ENCODE data around the gene AQP2.
A peak's percentile ranks its signal among the peaks of the same experiment; 100 is the strongest.

The AQP2 gene

DNA sequence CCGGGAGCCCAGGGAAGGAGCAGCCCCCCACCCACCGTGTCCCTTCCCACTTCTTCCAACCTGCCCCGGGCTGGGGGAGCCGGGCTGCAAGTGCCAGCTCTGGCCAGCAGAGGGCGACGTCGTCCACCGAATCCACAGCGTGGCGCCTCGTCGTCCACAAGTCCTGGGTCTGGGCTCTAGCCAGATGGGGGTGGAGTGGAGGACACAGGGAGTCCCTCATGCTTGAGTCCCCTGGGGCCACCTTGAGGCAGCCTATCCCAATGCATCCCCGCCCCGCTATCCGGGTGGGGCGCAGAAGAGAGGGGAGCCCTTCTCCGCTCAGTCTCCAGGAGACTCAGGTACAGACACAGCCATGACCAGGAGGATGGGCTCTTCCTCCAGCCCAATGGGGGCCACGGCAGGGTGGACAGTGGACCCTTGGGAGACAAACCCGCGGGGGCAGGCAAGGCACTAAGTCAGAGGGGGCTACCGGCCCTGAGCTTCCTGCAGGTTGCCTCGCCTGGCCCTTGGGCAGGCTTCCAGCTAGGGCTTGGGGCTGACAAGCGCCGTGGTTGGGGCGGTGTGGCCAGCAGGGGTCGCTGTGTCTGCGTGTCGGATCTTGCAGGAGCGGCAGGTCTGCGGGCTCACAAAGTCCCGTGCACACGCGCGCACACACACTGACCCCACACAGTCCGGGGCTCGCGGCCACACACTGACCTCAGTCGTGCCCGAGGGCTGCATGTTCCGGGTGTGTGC, 16.7 kb downstream of the AQP2 start (continued):
- TF ChIP-seq, protein P1, sequence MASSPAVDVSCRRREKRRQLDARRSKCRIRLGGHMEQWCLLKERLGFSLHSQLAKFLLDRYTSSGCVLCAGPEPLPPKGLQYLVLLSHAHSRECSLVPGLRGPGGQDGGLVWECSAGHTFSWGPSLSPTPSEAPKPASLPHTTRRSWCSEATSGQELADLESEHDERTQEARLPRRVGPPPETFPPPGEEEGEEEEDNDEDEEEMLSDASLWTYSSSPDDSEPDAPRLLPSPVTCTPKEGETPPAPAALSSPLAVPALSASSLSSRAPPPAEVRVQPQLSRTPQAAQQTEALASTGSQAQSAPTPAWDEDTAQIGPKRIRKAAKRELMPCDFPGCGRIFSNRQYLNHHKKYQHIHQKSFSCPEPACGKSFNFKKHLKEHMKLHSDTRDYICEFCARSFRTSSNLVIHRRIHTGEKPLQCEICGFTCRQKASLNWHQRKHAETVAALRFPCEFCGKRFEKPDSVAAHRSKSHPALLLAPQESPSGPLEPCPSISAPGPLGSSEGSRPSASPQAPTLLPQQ (tag by site-specific recombination; IDR thresholded peaks at IDR 0.05): peak; percentile 57
- TF ChIP-seq ZNF391 (tag by site-specific recombination; IDR thresholded peaks at IDR 0.05; ENCODE audit: borderline replicate concordance, low read depth) (peak; percentile 64; the same call in 1 of the 2 replicates), KLF7 (tag by site-specific recombination; IDR thresholded peaks at IDR 0.05; ENCODE audit: borderline replicate concordance) (peak; percentile 49; the same call in 1 of the 2 replicates), BCL11A (tag by site-specific recombination; IDR thresholded peaks at IDR 0.05; ENCODE audit: low read depth) (peak; percentile 68; the same call in 1 of the 2 replicates), ZNF394 (tag by site-specific recombination; IDR thresholded peaks at IDR 0.05; ENCODE audit: borderline replicate concordance) (peak; percentile 63; the same call in 1 of the 2 replicates), CTCF (tag by site-specific recombination; IDR thresholded peaks at IDR 0.05) (peak; percentile 97), SCRT2 (tag by site-specific recombination; IDR thresholded peaks at IDR 0.05) (peak; percentile 92), ZNF776 (tag by site-specific recombination; IDR thresholded peaks at IDR 0.05; ENCODE audit: borderline replicate concordance) (no peak), ZNF792 (tag by site-specific recombination; IDR thresholded peaks at IDR 0.05) (no peak), FEZF1 (tag by site-specific recombination; IDR thresholded peaks at IDR 0.05) (no peak), ZNF324 (tag by site-specific recombination; IDR thresholded peaks at IDR 0.05) (peak; percentile 64; the same call in 1 of the 2 replicates), ZNF555 (tag by site-specific recombination; conservative IDR thresholded peaks at IDR 0.05) (no peak), YY1 (tag by site-specific recombination; IDR thresholded peaks at IDR 0.05) (no peak), PRDM1 (tag by site-specific recombination; IDR thresholded peaks at IDR 0.05) (no peak), ZNF366 (tag by site-specific recombination; conservative IDR thresholded peaks at IDR 0.05) (peak; percentile 77), SP2 (tag by site-specific recombination; IDR thresholded peaks at IDR 0.05) (peak; percentile 47), SP7 (tag by site-specific recombination; IDR thresholded peaks at IDR 0.05) (peak; percentile 76), ZBTB10 (tag by site-specific recombination; IDR thresholded peaks at IDR 0.05) (peak; percentile 92), TRIM28 (IDR thresholded peaks at IDR 0.05; ENCODE audit: borderline replicate concordance, low read length) (peak; percentile 43; the same call in 1 of the 2 replicates), ZBTB26 (tag by site-specific recombination; optimal IDR thresholded peaks at IDR 0.05) (peak; percentile 91), ZNF350 (tag by site-specific recombination; IDR thresholded peaks at IDR 0.05) (no peak)
- TF ChIP-seq, protein P2, sequence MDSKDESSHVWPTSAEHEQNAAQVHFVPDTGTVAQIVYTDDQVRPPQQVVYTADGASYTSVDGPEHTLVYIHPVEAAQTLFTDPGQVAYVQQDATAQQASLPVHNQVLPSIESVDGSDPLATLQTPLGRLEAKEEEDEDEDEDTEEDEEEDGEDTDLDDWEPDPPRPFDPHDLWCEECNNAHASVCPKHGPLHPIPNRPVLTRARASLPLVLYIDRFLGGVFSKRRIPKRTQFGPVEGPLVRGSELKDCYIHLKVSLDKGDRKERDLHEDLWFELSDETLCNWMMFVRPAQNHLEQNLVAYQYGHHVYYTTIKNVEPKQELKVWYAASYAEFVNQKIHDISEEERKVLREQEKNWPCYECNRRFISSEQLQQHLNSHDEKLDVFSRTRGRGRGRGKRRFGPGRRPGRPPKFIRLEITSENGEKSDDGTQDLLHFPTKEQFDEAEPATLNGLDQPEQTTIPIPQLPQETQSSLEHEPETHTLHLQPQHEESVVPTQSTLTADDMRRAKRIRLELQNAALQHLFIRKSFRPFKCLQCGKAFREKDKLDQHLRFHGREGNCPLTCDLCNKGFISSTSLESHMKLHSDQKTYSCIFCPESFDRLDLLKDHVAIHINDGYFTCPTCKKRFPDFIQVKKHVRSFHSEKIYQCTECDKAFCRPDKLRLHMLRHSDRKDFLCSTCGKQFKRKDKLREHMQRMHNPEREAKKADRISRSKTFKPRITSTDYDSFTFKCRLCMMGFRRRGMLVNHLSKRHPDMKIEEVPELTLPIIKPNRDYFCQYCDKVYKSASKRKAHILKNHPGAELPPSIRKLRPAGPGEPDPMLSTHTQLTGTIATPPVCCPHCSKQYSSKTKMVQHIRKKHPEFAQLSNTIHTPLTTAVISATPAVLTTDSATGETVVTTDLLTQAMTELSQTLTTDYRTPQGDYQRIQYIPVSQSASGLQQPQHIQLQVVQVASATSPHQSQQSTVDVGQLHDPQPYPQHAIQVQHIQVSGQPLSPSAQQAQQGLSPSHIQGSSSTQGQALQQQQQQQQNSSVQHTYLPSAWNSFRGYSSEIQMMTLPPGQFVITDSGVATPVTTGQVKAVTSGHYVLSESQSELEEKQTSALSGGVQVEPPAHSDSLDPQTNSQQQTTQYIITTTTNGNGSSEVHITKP (tag by site-specific recombination; IDR thresholded peaks at IDR 0.05): peak; percentile 87
- TF ChIP-seq, protein P3, sequence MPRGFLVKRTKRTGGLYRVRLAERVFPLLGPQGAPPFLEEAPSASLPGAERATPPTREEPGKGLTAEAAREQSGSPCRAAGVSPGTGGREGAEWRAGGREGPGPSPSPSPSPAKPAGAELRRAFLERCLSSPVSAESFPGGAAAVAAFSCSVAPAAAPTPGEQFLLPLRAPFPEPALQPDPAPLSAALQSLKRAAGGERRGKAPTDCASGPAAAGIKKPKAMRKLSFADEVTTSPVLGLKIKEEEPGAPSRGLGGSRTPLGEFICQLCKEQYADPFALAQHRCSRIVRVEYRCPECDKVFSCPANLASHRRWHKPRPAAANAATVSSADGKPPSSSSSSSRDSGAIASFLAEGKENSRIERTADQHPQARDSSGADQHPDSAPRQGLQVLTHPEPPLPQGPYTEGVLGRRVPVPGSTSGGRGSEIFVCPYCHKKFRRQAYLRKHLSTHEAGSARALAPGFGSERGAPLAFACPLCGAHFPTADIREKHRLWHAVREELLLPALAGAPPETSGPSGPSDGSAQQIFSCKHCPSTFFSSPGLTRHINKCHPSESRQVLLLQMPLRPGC (tag by site-specific recombination; IDR thresholded peaks at IDR 0.05): no peak; the same call in 1 of the 2 replicates
